SW480 (cell line): ENCODE measurements around the gene SNRNP27.

Experiments
- DNase-seq: peaks from one replicate; pipeline ENCODE4 v3.0.0-alpha.2; 2016; ENCODE audit warnings: low spot score

Gene SNRNP27

DNA sequence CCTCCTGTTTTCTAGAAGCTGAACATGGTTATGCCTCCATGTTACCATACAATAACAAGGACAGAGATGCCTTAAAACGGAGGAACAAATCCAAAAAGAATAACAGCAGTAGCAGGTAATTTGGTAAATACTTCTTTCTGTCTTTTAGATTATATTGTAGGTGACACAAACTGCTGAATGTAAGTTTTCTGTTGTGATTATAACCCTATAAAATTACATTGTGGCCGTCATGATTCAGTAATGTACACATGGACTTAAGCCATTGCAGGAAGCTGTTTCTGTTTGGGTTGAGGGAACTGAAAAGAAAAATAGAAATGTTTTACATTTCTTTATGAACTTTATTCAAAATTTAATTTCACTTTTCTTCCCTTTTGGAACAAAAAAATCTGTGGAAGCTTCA, 22.4 kb downstream of the SNRNP27 start:
- DNase-seq = no peak

DNA sequence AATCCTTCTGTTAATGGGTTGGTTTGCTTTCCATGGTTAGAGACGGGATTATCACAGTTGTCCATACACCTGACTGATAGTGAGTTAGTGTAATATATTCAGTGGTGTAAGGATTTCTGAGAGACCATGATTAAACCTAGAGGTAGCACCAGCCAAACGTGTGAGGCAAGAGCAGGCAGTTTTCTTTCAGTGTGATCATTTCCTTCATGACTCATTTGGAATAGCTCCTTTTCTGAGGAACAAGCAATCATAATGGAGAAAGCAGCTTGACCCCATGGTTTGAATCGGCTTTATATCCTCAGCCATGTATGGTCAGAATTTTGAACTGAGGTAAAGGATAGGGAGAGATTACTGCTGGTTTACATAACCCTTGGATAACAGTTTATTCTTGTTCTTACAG, 24.1 kb downstream of the SNRNP27 start:
- peak; percentile 53 for DNase-seq

DNA sequence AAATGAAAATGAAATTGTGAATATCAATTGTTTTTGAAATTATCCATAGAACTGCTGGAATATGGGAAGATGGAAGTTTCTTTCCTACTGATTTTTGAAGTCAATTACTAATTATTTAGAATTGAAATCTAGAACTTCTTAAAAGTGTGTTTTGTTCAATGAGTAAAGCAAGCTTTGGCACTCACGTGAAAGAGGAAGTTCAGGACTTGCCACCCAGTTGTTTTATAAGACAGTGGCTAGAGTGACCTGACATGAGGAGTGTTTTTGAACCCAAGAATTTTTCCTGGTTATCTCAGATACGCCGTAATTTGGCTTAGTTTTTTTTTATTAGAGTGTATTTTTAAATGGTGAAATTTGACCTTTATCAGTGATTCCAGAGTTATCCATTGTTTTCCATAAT, 24.6 kb downstream of the SNRNP27 start:
- no peak for DNase-seq

- no peak for DNase-seq
Measured at GRCh38 chr2:69923116-69923515, 29.4 kb downstream of the SNRNP27 start.

DNA sequence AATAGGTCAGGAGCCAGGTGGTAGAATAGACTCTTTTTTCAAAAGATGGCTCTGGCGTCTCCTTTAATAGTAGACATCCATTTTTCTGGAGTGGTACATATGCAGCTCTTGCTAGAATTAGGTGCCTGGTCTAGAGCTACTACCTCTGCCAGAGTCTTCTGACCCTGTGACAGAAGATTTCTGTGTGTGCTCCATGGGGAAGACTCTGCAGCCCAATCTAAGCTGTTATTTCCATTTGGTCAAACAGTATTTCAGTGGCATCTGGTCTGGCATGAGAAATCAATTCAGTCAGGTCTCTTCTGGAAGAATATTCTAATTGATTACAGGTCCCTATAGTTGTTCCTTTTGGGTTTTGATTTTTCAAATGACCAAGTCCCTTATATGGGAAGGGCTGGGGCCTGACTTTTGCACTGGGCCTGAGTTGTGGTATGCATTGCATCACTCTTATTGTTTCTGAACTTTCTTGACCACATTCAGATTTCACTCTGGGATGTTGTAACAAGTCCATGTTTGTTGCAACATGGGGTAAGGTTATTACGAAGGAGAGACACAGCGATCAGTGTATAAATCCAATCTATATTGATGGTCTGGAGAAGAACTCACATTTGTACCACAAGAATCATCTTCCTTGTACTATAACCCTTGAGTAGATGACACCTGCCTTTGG, 33.2 kb downstream of the SNRNP27 start:
- no peak for DNase-seq

GRCh38 chr2:69931832-69932595, 38.3 kb downstream of the SNRNP27 start:
- no peak for DNase-seq

DNA sequence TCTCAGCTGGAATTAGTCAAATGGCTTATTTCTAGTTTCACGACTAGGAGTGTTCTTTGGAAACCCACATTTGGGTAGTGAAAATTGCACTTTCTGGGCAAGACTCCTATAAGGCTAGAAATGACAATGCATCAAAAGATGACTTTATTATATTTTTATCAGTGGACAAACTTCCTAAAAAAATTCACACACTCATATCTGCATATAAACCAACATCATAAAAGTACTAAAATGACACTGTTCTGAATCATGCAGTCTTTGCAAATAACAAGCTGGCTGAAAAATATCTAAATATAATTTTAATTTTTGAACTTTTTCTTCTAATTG, 38.8 kb downstream of the SNRNP27 start:
- no peak for DNase-seq

DNA sequence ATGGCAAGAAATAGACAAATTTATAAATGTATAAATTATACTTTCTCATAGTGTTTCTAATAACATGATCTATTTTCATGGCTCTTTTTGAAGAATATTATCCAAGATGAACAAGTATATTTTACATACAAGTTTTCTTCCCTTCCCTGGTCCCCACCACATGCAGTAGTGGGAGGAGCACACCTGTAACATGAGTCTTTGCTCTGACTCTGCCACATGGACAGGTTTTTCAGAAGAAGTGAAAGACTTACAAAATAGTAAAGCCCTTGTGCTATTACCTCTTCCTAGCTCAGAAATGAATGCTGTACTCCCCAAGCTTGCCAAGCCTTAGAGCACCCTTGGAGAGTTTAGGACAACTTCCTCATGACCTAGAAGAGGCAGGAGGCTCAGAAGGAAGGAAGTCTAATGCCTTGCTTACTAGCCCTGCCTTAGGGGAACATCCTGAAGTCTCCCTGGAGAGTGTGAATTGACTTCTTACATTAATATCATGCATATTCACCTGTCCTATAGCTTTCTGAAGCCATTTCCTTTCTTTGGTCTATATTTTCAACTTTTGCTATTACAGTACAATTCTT, 39.6 kb downstream of the SNRNP27 start:
- no peak for DNase-seq

GRCh38 chr2:69933839-69934613, 40.3 kb downstream of the SNRNP27 start:
- DNase-seq = no peak

- DNase-seq = no peak
Measured at GRCh38 chr2:69934614-69934908, 40.8 kb downstream of the SNRNP27 start.

GRCh38 chr2:69935011-69935410, 41.3 kb downstream of the SNRNP27 start:
- DNase-seq = no peak

GRCh38 chr2:69936906-69937305, 43.1 kb downstream of the SNRNP27 start:
- DNase-seq = no peak

DNA sequence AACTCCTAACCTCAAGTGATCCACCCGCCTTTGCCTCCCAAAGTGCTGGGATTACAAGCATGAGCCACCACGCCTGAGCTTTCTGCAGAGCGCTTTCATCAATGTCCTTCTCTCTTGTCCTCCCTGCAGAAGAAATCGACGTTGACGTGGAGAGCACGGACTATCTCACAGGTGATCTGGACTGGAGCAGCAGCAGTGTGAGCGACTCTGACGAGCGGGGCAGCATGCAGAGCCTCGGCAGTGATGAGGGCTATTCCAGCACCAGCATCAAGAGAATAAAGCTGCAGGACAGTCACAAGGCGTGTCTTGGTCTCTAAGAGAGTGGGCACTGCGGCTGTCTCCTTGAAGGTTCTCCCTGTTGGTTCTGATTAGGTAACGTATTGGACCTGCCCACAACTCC, 44.2 kb downstream of the SNRNP27 start:
- DNase-seq = no peak

DNA sequence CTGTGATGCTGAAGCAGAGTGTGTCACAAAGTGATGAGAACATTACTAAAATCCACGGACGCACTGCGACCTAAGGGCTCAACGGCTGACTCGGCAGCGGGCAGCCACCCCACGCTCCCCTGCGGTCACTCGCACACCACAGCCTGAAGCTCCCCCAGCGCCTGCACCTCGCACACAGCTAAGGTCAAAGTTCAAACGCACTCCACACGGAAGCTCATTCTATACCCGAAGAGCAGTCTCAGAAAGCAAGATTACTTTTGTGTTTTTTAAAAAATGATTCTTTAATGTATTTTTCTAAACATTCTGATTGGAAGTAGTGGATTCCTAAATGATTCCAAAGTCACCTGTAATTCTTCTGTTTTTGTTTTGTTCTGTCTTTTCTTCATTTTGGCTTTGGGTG, 46.0 kb downstream of the SNRNP27 start:
- peak; percentile 46 for DNase-seq

DNA sequence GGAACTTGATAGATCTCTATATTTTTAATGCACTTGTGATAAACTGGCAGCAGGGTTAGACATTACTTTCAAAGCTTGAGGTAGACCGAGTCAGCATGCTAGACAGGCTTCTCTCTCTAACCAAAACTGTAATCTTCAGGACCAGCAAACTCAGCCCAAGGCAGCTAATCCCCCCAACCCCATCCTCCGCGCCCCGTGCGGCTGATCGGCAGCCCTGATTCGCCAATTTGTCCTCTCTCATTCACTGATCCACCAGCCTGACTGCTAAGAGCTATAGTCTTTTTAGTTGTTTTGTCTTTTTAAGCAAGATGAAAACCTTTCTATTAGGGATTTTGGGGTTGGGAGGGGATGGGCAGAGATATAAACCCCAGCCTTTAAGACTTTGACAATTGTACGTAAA, 46.9 kb downstream of the SNRNP27 start:
- no peak for DNase-seq

- peak; percentile 37 for DNase-seq
Measured at GRCh38 chr2:69943000-69943842, 49.5 kb downstream of the SNRNP27 start.

DNA sequence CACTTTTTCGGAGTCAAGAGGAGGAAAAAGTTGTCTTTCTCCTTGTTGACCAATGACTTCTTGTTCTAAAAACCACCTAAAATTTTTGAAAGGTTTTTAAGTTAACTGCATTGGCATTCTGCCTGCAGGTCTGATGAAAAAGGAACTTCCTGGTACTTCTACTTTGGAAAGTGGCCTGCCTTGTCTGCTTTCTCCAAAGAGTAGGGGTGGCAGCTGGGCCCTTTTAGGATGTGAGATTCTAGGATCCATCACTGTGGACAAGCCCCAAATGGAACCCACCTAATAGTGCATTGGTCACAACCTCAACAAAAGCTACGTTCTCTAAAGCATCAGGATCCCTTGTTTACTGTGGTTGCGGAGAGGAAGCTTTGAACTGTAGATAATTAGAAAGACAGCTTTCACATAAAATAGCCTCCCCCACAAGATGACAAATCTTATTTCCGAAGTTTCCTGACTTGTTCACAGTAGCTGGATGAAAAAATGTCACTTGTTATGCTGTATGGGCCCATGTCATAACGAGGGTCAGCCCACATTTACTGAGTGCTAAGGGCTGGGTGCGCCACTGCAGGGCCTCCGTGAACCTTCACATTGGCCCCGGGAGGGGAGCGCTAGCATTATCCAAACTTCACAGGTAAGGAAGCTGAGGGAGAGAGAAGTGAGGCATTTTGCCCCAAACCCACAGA, 50.2 kb downstream of the SNRNP27 start:
- DNase-seq = peak; percentile 41

GRCh38 chr2:69944756-69945155, 51.0 kb downstream of the SNRNP27 start:
- DNase-seq = no peak

- peak; percentile 68 for DNase-seq
Measured at GRCh38 chr2:69945441-69945840, 51.7 kb downstream of the SNRNP27 start.

DNA sequence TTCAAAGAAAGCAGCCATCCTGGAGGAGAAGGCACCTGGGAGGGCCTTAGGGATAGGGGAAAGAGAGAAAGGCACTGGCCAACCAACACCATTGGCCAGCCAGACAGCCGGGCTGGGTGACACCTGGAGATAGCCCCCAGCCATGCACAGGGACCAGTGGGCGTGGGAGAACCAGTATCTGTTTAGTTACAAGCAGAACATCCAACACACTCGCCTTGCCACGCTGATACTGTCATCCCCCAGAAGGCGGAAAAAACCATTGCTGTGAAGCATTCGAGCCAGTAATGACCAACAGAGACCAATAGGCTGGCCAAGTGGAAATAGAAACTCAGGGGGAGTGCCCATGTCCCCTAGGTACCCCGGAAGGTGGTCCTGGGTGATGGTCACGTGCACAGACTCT, 52.2 kb downstream of the SNRNP27 start:
- DNase-seq = no peak
